NT2/D1 (cell line): ENCODE measurements around the gene ADSS2.
"Not testable (repeated sequence)": the region's sequence is repeated elsewhere in the genome, so short reads cannot be mapped to it uniquely, and the experiment has no call there.

Experiments
- DNase-seq: peaks from one replicate; pipeline ENCODE4 v3.0.0-alpha.2; 2011; ENCODE audit warnings: low read depth, low spot score
- H3K27me3 ChIP-seq: 2 replicates; pipeline ENCODE4 v1.6.0; 2011; ENCODE audit warnings: mild to moderate bottlenecking; ENCODE audit not compliant: insufficient read length, insufficient read depth
- H3K36me3 ChIP-seq: 2 replicates; pipeline ENCODE4 v1.6.1; 2011; ENCODE audit warnings: mild to moderate bottlenecking, low read length, mixed read lengths; ENCODE audit not compliant: insufficient read depth, insufficient read length
- H3K4me1 ChIP-seq: 2 replicates; pipeline ENCODE4 v1.5.1; 2011; ENCODE audit not compliant: insufficient read depth, insufficient read length
- H3K4me3 ChIP-seq: 2 replicates; pipeline ENCODE4 v1.5.1; 2011; ENCODE audit warnings: low read depth; ENCODE audit not compliant: insufficient read length
- H3K9ac ChIP-seq: 2 replicates; pipeline ENCODE4 v1.6.0; 2011; ENCODE audit warnings: low read depth; ENCODE audit not compliant: insufficient read length
- H3K9me3 ChIP-seq: 2 replicates; pipeline ENCODE4 v1.5.1; 2011; ENCODE audit warnings: mild to moderate bottlenecking, low read length; ENCODE audit not compliant: insufficient read depth
- SUZ12 ChIP-seq: IDR thresholded peaks from 2 replicates; pipeline ENCODE4 v1.6.1; 2011; ENCODE audit not compliant: insufficient read length, insufficient read depth; ENCODE audit errors: extremely low read depth
- YY1 ChIP-seq: IDR thresholded peaks from 2 replicates; pipeline ENCODE4 v1.6.1; 2011; ENCODE audit not compliant: insufficient read length, insufficient read depth
- ZNF274 ChIP-seq: IDR thresholded peaks from 2 replicates; pipeline ENCODE4 v1.6.1; 2011; ENCODE audit warnings: mild to moderate bottlenecking, low read depth, low read length

Gene ADSS2

DNA sequence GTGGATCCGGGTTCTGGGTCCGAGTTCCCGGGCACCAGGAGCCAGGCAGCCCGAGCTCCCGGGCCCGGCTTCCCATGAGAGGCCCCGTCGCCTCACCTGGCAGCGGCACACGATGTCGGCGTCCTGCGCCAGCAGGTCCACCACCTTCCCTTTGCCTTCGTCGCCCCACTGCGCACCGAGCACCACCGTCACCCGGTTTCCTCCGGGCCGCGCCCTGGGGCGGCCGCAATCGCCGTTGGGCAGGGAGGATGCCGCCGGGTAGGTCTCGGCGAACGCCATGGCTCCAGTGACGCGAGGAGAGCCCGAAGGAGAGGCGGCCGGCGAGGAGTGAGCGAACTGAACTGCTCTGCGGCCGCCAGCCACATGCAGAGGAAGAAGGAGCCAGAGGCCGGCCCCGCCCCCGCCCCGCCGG lies at the start of gene ADSS2:
TSS of gene ADSS2 (minus strand) at position 371 of the 412 bp plus-strand sequence. CDS start at position 279, 92 bp downstream.
- Histone ChIP-seq H3K9me3 (peaks cover 16% of the 10 kb centered on the region), H3K9ac (peak within 1 kb of the TSS; percentile 99), H3K4me1 (peaks cover 6% of the 10 kb centered on the region), H3K4me3 (peak within 1 kb of the TSS; percentile 91), H3K36me3 (peaks cover 16% of the 10 kb centered on the region), H3K27me3 (no peaks in the 10 kb centered on the region)
- TF ChIP-seq YY1, result no peak
- no peak for TF ChIP-seq ZNF274
- no peak for TF ChIP-seq SUZ12
- no peak for DNase-seq

DNA sequence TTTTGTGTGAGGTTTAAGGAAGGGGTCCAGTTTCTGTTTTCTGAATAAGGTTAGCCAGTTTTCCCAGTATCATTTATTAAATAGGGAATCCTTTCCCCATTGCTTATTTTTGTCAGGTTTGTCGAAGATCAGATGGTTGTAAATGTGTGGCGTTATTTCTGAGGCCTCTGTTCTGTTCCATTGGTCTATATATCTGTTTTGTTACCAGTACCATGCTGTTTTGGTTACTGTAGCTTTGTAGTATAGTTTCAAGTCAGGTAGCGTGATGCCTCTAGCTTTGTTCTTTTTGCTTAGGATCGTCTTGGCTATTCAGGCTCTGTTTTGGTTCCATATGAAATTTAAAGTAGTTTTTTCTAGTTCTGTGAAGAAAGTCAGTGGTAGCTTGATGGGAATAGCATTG lies 48.8 kb upstream of the ADSS2 start:
- not testable (repeated sequence) for H3K36me3 ChIP-seq, H3K9ac ChIP-seq, H3K4me1 ChIP-seq, H3K27me3 ChIP-seq, H3K9me3 ChIP-seq, DNase-seq, H3K4me3 ChIP-seq

DNA sequence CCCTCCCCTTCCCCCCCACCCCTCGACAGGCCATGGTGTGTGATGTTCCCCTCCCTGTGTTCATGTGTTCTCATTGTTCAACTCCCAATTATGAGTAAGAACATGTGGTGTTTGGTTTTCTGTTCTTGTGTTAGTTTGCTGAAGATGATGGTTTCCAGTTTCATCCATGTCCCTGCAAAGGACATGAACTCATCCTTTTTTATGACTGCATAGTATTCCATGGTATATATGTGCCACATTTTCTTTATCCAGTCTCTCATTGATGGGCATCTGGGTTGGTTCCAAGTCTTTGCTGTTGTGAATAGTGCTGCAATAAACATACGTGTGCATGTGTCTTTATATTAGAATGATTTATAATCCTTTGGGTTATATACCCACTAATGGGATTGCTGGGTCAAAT lies 47.8 kb upstream of the ADSS2 start:
- DNase-seq, H3K9me3 ChIP-seq, H3K36me3 ChIP-seq, H3K4me1 ChIP-seq, H3K27me3 ChIP-seq, H3K4me3 ChIP-seq, H3K9ac ChIP-seq: not testable (repeated sequence)

DNA sequence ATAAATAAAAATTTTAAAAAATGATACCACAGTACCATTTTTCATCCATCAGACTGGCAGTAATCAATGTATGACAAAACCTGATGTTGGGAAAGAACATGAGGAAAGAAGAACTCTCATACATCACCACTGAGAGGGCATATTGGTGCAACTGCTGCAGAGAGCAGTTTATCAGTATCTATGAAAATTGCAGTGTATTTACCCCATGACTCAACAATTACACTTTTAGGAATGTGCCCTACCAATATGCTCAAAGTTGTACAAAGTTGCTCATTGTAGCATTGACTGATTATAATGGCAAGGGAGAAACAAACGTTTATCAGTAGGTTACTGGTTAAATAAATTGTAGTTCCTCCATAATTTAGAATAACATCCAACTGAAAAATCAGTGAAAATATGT lies 46.1 kb upstream of the ADSS2 start:
- no peaks in the 10 kb centered on the region for H3K4me1 ChIP-seq
- no peak for DNase-seq
- H3K4me3 ChIP-seq, result no peak overlapping the region
- H3K9me3 ChIP-seq, result no peaks in the 10 kb centered on the region
- TF ChIP-seq ZNF274, result no peak
- no peak for TF ChIP-seq YY1
- TF ChIP-seq SUZ12, result no peak
- no peak overlapping the region for H3K9ac ChIP-seq
- no peaks in the 10 kb centered on the region for H3K36me3 ChIP-seq
- H3K27me3 ChIP-seq, result no peaks in the 10 kb centered on the region

DNA sequence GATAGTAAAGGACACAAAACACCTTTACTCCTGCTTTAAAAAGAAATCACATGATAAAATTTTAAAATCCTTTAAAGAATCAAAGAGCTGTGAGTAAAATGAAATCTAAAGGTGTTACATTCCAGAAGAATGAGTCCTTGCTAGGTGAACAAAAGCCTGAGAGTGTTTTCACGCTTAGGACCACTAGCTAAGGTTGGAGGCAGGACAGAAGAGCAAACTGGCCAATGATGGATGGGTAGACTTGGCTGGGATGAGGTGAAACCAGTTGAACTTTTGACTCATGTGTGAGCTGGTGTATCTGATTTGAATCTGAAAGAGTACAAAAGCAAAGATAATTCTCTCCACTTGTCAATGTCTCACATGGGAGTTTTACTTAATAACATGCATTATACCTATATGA lies 44.5 kb upstream of the ADSS2 start:
- peak; percentile 32 for DNase-seq
- H3K9me3 ChIP-seq, result no peaks in the 10 kb centered on the region
- H3K4me1 ChIP-seq, result no peaks in the 10 kb centered on the region
- TF ChIP-seq SUZ12, result no peak
- TF ChIP-seq ZNF274, result no peak
- no peak for TF ChIP-seq YY1
- no peaks in the 10 kb centered on the region for H3K36me3 ChIP-seq
- no peaks in the 10 kb centered on the region for H3K27me3 ChIP-seq
- H3K4me3 ChIP-seq, result no peak overlapping the region
- no peak overlapping the region for H3K9ac ChIP-seq

DNA sequence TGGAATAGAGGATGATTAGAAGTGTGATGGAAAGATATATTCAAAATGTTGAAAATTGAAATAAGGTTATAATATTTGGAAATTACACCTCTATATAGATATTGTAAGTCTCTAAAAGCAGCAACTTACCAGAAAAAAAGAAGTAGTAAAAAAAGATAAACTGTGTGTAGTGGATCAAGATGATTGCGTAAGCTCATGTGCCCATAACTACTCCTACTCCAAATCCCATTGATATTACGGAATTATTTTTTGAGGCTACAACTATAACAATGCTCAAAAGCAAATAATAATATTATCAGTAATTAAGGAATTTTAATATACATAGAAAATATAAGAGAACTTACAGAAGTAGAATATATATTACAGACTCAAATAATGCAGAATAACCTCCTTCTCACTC lies 42.9 kb upstream of the ADSS2 start:
- TF ChIP-seq YY1 (no peak), SUZ12 (no peak), ZNF274 (no peak)
- H3K4me1 ChIP-seq, result no peaks in the 10 kb centered on the region
- no peak overlapping the region for H3K4me3 ChIP-seq
- H3K27me3 ChIP-seq, result no peaks in the 10 kb centered on the region
- no peaks in the 10 kb centered on the region for H3K36me3 ChIP-seq
- no peak for DNase-seq
- no peaks in the 10 kb centered on the region for H3K9me3 ChIP-seq
- H3K9ac ChIP-seq, result no peak overlapping the region

DNA sequence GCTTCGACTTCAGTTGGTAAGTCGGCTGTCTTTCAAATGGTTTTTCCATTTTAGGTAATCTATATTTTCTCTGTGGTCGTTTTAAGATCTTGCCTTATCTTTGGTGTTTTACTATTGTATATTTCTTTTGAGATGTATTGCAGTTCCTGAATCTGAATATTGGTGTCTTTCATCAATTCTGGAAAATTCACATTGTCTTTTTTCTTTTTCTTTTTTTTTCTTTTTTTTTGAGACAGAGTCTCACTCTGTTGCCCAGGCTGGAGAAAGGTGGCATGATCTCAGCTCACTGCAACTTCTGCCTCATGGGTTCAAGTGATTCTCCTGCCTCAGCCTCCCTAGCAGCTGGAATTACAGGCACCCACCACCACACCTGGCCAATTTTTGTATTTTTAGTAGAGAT lies 33.3 kb upstream of the ADSS2 start:
- not testable (repeated sequence) for H3K36me3 ChIP-seq, H3K27me3 ChIP-seq, H3K4me3 ChIP-seq, DNase-seq, H3K4me1 ChIP-seq, H3K9me3 ChIP-seq, H3K9ac ChIP-seq

DNA sequence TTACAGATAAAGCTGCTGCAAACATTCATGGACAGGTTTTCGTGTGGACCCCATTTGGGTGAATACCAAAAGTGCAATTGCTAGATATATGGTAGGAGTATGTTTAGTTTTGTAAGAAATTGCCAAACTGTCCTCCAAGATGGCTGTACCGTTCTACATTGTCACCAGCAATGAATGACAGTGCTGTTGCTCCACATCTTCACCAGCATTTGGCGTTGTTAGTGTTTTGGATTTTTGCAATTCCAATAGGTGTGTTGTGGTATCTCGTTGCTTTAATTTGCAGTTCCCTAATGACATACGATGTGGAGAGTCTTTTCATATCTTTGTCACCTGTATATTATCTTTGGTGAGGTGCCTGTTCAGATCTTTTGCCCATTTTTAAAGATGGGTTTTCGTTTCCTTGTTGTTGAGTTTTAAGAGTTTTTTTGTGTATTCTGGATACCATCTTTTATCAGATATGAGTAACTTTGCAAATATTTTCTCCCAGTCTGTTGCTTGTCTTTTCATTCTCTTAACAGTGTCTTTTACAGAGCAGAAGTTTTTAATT lies 21.4 kb upstream of the ADSS2 start:
- TF ChIP-seq YY1 (no peak), SUZ12 (no peak)
- Histone ChIP-seq H3K9ac (no peak overlapping the region), H3K4me1 (no peaks in the 10 kb centered on the region), H3K27me3 (no peaks in the 10 kb centered on the region), H3K36me3 (no peaks in the 10 kb centered on the region), H3K4me3 (no peak overlapping the region), H3K9me3 (0 out of 2 replicates have a peak, but pooled peaks cover 7% of the 10 kb centered on the region)
- DNase-seq, result no peak
